Measurements from ENCODE around the gene PLXNC1. TPM values are rescaled to one million over a fixed set of nuclear protein-coding genes. Genes with fewer than 3 reads are reported as not detected.

PLXNC1 gene
- total RNA-seq, 2 donors from 2014 or later: 8.4 to 12.4 TPM

DNA sequence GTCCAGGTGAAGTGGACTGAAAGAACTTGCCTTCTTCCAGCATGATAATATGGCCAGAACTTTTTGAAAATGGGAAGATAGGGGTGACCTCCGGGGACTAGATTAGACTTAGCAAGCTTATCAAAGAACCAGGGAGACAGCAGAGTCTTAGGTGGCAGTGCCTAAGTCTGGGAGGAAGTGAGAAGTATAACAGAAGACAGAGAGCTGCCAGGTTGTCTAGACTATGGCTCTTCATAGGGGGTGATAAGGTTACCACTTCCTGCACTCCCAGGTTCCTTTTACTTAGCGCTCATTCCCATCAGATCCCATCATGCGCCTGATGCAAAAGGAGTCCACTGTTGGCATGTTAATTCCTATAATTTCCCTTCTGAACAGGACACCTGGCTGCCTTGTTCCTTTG, 69.9 kb downstream of the PLXNC1 start:
- intact Hi-C loops (cut with DNase I): no loop called here
- Histone ChIP-seq H3K9ac (ENCODE audit: low read depth in 2 of 2, low read length in 2 of 2) (no peak overlapping the region), H3K36me3 (no peaks in the 10 kb centered on the region), H3K4me3 (no peak overlapping the region), H3K4me1 (no peaks in the 10 kb centered on the region), H3K9me3 (no peaks in the 10 kb centered on the region), H3K27me3 (no peaks in the 10 kb centered on the region), H3K27ac (no peak overlapping the region)
- TF ChIP-seq, protein P1, sequence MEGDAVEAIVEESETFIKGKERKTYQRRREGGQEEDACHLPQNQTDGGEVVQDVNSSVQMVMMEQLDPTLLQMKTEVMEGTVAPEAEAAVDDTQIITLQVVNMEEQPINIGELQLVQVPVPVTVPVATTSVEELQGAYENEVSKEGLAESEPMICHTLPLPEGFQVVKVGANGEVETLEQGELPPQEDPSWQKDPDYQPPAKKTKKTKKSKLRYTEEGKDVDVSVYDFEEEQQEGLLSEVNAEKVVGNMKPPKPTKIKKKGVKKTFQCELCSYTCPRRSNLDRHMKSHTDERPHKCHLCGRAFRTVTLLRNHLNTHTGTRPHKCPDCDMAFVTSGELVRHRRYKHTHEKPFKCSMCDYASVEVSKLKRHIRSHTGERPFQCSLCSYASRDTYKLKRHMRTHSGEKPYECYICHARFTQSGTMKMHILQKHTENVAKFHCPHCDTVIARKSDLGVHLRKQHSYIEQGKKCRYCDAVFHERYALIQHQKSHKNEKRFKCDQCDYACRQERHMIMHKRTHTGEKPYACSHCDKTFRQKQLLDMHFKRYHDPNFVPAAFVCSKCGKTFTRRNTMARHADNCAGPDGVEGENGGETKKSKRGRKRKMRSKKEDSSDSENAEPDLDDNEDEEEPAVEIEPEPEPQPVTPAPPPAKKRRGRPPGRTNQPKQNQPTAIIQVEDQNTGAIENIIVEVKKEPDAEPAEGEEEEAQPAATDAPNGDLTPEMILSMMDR (IDR thresholded peaks at IDR 0.05): no peak
- no peak for DNase-seq

DNA sequence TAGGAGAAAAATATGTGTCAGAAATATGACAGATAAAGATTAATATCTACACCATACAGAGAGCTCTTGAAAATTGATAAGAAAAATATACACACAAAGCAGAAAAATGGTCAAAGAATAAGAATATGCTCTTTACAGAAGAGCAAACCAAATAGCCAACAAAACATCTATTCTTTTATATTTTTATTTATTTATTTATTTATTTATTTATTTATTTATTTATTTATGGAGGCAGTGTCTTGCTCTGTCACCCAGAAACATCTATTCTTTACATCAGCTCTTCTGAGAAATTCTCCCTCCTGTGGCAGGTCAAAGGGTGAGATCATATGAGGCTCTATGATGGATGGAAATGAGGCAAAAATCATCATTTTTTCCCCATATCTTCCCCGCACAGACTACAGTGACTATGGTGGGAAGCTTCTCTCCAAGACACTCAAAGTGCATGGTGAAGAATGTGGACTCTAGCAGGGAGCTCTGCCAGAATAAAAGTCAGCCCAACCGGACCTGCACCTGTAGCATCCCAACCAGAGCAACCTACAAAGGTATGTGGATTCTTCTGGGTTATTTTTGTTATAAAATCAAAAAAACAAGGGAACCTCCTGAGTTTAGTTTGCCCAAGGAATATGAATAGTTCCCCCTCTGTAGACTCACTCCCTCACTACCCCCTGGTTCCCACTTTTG, 71.4 kb downstream of the PLXNC1 start:
- TF ChIP-seq, protein P1 (IDR thresholded peaks at IDR 0.05): no peak
- Histone ChIP-seq H3K27ac (no peak overlapping the region), H3K9ac (ENCODE audit: low read depth in 2 of 2, low read length in 2 of 2) (no peak overlapping the region), H3K4me1 (no peaks in the 10 kb centered on the region), H3K27me3 (no peaks in the 10 kb centered on the region), H3K4me3 (no peak overlapping the region), H3K9me3 (no peaks in the 10 kb centered on the region), H3K36me3 (no peaks in the 10 kb centered on the region)
- intact Hi-C loops (cut with DNase I): no loop called here
- no peak for DNase-seq

DNA sequence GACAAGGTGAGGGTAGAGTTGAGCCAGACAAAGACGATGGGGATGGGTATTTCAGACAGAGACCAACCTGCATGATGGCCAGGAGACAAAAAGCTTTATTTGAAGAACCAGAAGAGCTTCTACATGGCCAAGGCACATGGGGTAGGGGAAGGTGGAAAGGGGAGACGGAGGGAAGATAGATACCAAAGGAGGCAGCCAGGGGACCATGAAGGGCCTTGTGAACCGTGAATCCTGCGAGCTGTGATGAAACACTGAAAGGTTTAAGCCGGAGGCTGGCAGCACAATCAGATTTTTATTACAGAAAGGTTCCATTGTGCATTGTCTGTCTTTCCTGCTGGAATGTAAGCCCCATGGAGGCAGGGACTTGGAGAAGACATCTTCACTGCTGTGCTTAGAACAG, 72.4 kb downstream of the PLXNC1 start:
- Histone ChIP-seq H3K27me3 (no peaks in the 10 kb centered on the region), H3K9ac (ENCODE audit: low read depth in 2 of 2, low read length in 2 of 2) (no peak overlapping the region), H3K4me1 (no peaks in the 10 kb centered on the region), H3K27ac (no peak overlapping the region), H3K36me3 (no peaks in the 10 kb centered on the region), H3K4me3 (no peak overlapping the region), H3K9me3 (no peaks in the 10 kb centered on the region)
- intact Hi-C loops (cut with DNase I): no loop called here
- no peak for DNase-seq
- TF ChIP-seq, protein P1 (IDR thresholded peaks at IDR 0.05): no peak

DNA sequence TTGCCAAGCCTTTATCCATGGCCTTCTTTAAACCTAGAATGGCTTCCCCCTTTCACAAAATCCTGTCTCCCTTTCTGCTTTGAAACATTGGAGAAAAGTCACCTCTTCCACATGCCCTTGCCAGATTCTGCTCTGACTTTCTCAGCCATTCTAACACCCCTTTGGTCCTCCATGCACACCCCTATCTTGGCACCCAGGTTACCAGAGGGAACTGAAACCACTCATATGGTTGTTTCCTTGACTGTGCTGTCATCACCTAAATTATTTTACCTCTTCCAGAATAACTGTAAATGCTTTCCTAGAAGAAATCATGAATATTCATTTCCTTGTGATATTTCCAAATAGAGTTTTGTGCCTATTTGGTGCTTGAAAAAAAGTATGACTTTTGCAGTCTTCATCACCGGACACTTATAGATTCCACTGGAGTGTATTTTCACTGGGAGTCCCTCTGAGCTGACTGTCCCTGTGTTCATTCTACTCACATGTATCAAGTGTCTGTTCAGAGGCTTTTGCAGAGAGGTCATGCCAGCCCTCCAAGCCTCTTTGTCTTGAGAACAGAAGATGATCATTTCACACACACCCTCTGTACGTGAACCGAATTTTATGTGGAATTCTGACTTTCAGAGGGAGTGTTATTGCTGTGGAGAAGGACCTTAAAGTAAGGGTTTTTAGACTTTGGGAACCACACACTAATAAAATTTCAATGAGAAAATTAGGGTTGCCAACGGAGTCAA, 74.1 kb downstream of the PLXNC1 start:
- intact Hi-C loops (cut with DNase I): no loop called here
- no peaks in the 10 kb centered on the region for H3K9me3 ChIP-seq
- no peaks in the 10 kb centered on the region for H3K36me3 ChIP-seq
- H3K27ac ChIP-seq: no peak overlapping the region
- no peak overlapping the region for H3K4me3 ChIP-seq
- no peak overlapping the region for H3K9ac ChIP-seq (ENCODE audit: low read depth in 2 of 2, low read length in 2 of 2)
- no peaks in the 10 kb centered on the region for H3K27me3 ChIP-seq
- TF ChIP-seq, protein P1 (IDR thresholded peaks at IDR 0.05): no peak
- DNase-seq: no peak
- no peaks in the 10 kb centered on the region for H3K4me1 ChIP-seq

DNA sequence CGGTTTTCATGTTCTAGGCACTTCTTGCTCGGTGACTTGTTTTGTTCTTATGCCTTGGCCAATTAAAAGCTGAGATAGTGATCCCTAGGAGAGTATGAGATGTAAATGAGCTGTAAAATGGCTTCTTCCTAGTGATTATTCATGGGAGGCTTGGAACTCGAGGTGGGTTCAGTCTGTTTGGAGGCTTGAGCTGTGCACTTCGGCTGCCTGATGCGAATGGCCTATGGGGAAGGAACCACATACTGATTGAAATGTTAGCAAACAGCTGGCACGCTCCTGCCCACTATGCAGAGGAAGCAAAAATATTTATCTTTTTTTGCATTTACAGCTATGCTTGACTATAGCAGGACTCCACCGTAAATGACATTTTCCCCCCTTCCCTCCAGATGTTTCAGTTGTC, 75.5 kb downstream of the PLXNC1 start:
- intact Hi-C loops (cut with DNase I): no loop called here
- Histone ChIP-seq H3K36me3 (no peaks in the 10 kb centered on the region), H3K4me3 (no peak overlapping the region), H3K27me3 (no peaks in the 10 kb centered on the region), H3K9me3 (no peaks in the 10 kb centered on the region), H3K27ac (no peak overlapping the region), H3K9ac (ENCODE audit: low read depth in 2 of 2, low read length in 2 of 2) (no peak overlapping the region), H3K4me1 (no peaks in the 10 kb centered on the region)
- no peak for DNase-seq
- TF ChIP-seq, protein P1 (IDR thresholded peaks at IDR 0.05): no peak

Data from colonic mucosa (tissue), 4 donors.